Measurements from ENCODE around the gene RIN2. TPM values are rescaled to one million over a fixed set of nuclear protein-coding genes. Genes with fewer than 3 reads are reported as not detected.

RIN2 gene
- total RNA-seq, 6 donors from 2014 or later: 89.5 to 149 (median 109) TPM

GRCh38 chr20:19746396-19746795, 11.7 kb upstream of the RIN2 start:
- no peak for DNase-seq
- no peak overlapping the region for H3K4me3 ChIP-seq
- no peak for TF ChIP-seq POLR2A (IDR thresholded peaks at IDR 0.05)
- no peak for TF ChIP-seq POLR2AphosphoS5 (IDR thresholded peaks at IDR 0.05)
- TF ChIP-seq EP300 (IDR thresholded peaks at IDR 0.05): no peak
- no peak for TF ChIP-seq CTCF (IDR thresholded peaks at IDR 0.05)
- H3K4me1 ChIP-seq: peaks cover 0 to 15% (median 11%) of the 10 kb centered on the region in 4 donors
- H3K9me3 ChIP-seq: peaks cover 0 to 5% (median 0%) of the 10 kb centered on the region in 4 donors
- no peak overlapping the region for H3K27ac ChIP-seq
- no peak for ATAC-seq (ENCODE audit: low FRiP score in 2 of 2)
- no peaks in the 10 kb centered on the region for H3K36me3 ChIP-seq
- WGBS, 2 donors: 73 to 100% methylated on average over 1 of the region's 1 CpG
- no peaks in the 10 kb centered on the region for H3K27me3 ChIP-seq

GRCh38 chr20:19747903-19748302, 10.2 kb upstream of the RIN2 start:
- WGBS, 2 donors: 94 to 98% methylated on average over 4 of the region's 4 CpGs
- no peak for TF ChIP-seq POLR2A (IDR thresholded peaks at IDR 0.05)
- no peak for TF ChIP-seq CTCF (IDR thresholded peaks at IDR 0.05)
- no peak for TF ChIP-seq EP300 (IDR thresholded peaks at IDR 0.05)
- TF ChIP-seq POLR2AphosphoS5 (IDR thresholded peaks at IDR 0.05): no peak
- ATAC-seq (ENCODE audit: low FRiP score in 2 of 2): no peak
- Histone ChIP-seq H3K4me1 (peaks cover 0 to 15% (median 10%) of the 10 kb centered on the region in 4 donors), H3K36me3 (no peaks in the 10 kb centered on the region), H3K27me3 (no peaks in the 10 kb centered on the region), H3K9me3 (peaks cover 0 to 5% (median 0%) of the 10 kb centered on the region in 4 donors), H3K27ac (no peak overlapping the region), H3K4me3 (no peak overlapping the region)
- no peak for DNase-seq

GRCh38 chr20:19748681-19749080, 9.4 kb upstream of the RIN2 start:
- DNase-seq (no peak), ATAC-seq (ENCODE audit: low FRiP score in 2 of 2) (no peak)
- no peak overlapping the region for H3K4me3 ChIP-seq
- WGBS, 2 donors: 83 to 94% methylated on average over 2 of the region's 2 CpGs
- H3K36me3 ChIP-seq: no peaks in the 10 kb centered on the region
- peaks cover 0 to 9% (median 4%) of the 10 kb centered on the region in 4 donors for H3K4me1 ChIP-seq
- H3K27ac ChIP-seq: no peak overlapping the region
- peaks cover 0 to 5% (median 0%) of the 10 kb centered on the region in 4 donors for H3K9me3 ChIP-seq
- no peaks in the 10 kb centered on the region for H3K27me3 ChIP-seq
- TF ChIP-seq CTCF (IDR thresholded peaks at IDR 0.05) (no peak), EP300 (IDR thresholded peaks at IDR 0.05) (no peak), POLR2A (IDR thresholded peaks at IDR 0.05) (no peak), POLR2AphosphoS5 (IDR thresholded peaks at IDR 0.05) (no peak)

- H3K4me1 ChIP-seq: peaks cover 0 to 8% (median 4%) of the 10 kb centered on the region in 4 donors
- ATAC-seq (ENCODE audit: low FRiP score in 2 of 2) (no peak), DNase-seq (no peak)
- H3K4me3 ChIP-seq: no peak overlapping the region
- H3K36me3 ChIP-seq: no peaks in the 10 kb centered on the region
- TF ChIP-seq POLR2AphosphoS5 (IDR thresholded peaks at IDR 0.05) (no peak), POLR2A (IDR thresholded peaks at IDR 0.05) (no peak), CTCF (IDR thresholded peaks at IDR 0.05) (no peak), EP300 (IDR thresholded peaks at IDR 0.05) (no peak)
- H3K9me3 ChIP-seq: peaks cover 0 to 5% (median 0%) of the 10 kb centered on the region in 4 donors
- no peak overlapping the region for H3K27ac ChIP-seq
- WGBS, 2 donors: 73 to 85% methylated on average over 3 of the region's 3 CpGs
- no peaks in the 10 kb centered on the region for H3K27me3 ChIP-seq
Measured at GRCh38 chr20:19749618-19750071, 8.4 kb upstream of the RIN2 start.

GRCh38 chr20:19750101-19750606, 7.9 kb upstream of the RIN2 start:
- Histone ChIP-seq H3K36me3 (no peaks in the 10 kb centered on the region), H3K27ac (no peak overlapping the region), H3K27me3 (no peaks in the 10 kb centered on the region), H3K4me3 (no peak overlapping the region), H3K4me1 (peaks cover 0 to 8% (median 4%) of the 10 kb centered on the region in 4 donors), H3K9me3 (peaks cover 0 to 5% (median 0%) of the 10 kb centered on the region in 4 donors)
- ATAC-seq (ENCODE audit: low FRiP score in 2 of 2) (no peak), DNase-seq (no peak)
- WGBS, 2 donors: 72 to 90% methylated on average over 4 of the region's 4 CpGs
- no peak for TF ChIP-seq POLR2AphosphoS5 (IDR thresholded peaks at IDR 0.05)
- no peak for TF ChIP-seq EP300 (IDR thresholded peaks at IDR 0.05)
- TF ChIP-seq CTCF (IDR thresholded peaks at IDR 0.05): no peak
- no peak for TF ChIP-seq POLR2A (IDR thresholded peaks at IDR 0.05)
